ENCODE measurements around the gene MNX1.

GRCh38 chr7:157021871-157022680 lies 11.6 kb upstream of the MNX1 start:
- TF ChIP-seq EZH2phosphoT487 (IDR thresholded peaks at IDR 0.05), result peak; percentile 59
- TF ChIP-seq, protein P1, sequence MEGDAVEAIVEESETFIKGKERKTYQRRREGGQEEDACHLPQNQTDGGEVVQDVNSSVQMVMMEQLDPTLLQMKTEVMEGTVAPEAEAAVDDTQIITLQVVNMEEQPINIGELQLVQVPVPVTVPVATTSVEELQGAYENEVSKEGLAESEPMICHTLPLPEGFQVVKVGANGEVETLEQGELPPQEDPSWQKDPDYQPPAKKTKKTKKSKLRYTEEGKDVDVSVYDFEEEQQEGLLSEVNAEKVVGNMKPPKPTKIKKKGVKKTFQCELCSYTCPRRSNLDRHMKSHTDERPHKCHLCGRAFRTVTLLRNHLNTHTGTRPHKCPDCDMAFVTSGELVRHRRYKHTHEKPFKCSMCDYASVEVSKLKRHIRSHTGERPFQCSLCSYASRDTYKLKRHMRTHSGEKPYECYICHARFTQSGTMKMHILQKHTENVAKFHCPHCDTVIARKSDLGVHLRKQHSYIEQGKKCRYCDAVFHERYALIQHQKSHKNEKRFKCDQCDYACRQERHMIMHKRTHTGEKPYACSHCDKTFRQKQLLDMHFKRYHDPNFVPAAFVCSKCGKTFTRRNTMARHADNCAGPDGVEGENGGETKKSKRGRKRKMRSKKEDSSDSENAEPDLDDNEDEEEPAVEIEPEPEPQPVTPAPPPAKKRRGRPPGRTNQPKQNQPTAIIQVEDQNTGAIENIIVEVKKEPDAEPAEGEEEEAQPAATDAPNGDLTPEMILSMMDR (IDR thresholded peaks at IDR 0.05), result no peak
